GM12872 (cell line): Measurements from ENCODE around the gene GUCY1B1.

Experiments used
- TF ChIP-seq, protein P1 (sequence below): IDR thresholded peaks from 3 replicates; pipeline ENCODE4 v1.5.1; 2011; ENCODE audit warnings: low read depth, mild to moderate bottlenecking, low read length, moderate library complexity; ENCODE audit not compliant: insufficient read depth

The GUCY1B1 gene

DNA sequence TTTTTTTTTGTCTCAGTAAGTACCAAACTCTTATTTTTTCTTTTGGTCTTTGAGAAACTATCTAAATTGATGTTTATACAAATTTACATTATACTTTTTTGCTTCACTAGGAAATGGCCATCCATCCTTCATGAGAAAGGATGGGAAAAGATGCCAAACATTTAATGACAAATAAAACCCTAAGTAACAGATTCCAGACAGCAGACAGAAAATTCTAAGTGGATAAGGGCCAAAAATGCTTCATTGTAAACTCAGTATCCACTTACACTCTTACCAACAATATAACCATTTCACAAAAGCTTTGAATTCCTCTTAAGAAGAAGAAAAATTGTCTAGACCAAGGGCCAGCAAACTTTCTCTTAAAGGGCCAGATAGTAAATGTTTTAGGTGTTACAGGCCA lies 3.5 kb downstream of the GUCY1B1 start:
- TF ChIP-seq, protein P1, sequence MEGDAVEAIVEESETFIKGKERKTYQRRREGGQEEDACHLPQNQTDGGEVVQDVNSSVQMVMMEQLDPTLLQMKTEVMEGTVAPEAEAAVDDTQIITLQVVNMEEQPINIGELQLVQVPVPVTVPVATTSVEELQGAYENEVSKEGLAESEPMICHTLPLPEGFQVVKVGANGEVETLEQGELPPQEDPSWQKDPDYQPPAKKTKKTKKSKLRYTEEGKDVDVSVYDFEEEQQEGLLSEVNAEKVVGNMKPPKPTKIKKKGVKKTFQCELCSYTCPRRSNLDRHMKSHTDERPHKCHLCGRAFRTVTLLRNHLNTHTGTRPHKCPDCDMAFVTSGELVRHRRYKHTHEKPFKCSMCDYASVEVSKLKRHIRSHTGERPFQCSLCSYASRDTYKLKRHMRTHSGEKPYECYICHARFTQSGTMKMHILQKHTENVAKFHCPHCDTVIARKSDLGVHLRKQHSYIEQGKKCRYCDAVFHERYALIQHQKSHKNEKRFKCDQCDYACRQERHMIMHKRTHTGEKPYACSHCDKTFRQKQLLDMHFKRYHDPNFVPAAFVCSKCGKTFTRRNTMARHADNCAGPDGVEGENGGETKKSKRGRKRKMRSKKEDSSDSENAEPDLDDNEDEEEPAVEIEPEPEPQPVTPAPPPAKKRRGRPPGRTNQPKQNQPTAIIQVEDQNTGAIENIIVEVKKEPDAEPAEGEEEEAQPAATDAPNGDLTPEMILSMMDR, result no peak

DNA sequence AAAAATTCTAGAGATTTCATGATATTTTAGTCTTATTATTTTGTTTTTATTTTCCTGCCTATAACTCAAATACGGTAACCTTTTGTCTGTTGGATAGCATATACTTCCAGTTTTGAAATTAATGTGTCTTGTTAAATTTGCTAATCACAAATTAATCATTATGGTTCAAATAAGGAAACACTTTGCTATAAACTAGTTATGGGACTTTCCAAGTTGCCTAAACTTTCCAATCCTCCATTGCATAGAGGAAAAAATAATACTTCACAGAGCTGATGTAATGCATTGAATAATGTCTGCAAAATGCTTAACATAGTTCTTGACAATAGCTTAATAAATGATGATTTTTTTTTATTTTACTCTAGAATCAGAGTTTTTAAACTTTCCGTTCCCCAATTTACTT lies 4.7 kb downstream of the GUCY1B1 start:
- TF ChIP-seq, protein P1, result no peak

DNA sequence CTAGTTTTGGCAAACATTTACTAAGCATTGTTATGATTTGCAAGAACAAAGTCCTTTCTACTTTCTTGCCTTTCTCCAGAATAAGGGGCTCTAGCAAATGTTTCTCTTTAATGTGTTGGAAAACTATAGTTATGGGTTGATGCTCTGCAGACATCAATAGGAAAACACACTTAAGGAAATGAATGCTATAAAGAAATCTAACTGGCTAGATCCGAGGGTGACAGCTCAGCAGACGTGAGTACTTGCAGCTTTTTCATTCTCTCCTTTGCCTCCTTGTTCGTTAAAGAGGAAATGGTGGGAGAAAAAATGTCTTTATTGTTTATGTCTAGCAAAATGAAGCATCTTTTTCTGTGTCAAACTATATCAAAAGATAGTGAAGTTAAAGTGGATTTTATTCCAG lies 6.3 kb downstream of the GUCY1B1 start:
- TF ChIP-seq, protein P1, result no peak

DNA sequence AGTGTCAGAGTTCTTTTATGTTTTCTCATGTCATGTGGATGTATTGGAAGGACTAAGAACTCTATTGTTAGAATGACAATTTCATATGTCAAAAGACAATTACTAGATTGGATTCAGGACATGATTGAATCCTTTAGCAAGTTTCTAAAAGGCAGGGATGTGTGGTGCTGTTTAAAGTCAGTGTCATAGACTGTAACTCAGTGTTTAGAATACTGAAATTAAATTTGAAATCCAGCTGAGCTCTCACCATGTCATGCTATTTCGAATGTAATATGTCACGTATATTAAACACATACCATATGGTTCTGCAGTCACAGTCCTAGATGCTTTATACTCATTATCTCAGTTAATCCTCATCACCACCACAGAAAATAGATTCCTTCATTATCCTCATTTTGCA lies 7.8 kb downstream of the GUCY1B1 start:
- TF ChIP-seq, protein P1, result no peak

DNA sequence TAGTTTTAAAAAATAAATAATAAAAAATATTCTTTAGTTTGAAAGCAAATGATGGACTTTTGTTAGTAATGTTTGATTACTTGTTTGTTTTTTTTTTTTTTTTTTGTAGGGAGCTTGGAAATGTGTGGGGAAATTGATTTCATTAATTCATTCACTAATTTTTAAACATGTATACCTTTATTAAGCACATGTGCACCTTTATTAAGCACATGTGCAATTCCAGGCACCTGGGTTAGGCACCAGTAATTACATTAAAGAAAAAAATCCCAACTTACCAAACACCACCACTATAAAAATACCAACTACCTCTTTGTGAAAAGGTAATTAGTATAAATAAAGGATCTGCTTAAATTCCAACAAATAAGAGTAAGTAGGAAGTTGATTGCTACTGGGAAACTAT lies 9.5 kb downstream of the GUCY1B1 start:
- TF ChIP-seq, protein P1, result no peak

DNA sequence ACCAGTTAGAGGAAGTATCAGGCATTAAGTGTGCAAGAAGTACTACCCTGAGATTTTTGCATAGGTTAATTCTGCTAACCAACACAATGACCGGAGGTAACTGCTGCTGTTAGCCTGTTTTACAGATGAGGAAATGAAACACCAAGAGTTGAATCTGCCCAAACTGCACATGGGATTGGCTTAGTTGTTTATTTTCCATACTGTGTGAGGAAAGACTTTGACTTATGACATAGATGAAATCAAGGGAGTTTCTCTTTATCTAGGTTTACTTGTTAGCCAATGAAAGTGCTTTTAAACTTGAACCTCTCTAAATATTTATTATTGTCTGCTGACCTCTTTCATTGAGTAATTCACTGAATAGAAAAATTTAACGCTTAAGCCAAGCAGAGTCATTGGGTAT lies 10.3 kb downstream of the GUCY1B1 start:
- TF ChIP-seq, protein P1, result no peak

DNA sequence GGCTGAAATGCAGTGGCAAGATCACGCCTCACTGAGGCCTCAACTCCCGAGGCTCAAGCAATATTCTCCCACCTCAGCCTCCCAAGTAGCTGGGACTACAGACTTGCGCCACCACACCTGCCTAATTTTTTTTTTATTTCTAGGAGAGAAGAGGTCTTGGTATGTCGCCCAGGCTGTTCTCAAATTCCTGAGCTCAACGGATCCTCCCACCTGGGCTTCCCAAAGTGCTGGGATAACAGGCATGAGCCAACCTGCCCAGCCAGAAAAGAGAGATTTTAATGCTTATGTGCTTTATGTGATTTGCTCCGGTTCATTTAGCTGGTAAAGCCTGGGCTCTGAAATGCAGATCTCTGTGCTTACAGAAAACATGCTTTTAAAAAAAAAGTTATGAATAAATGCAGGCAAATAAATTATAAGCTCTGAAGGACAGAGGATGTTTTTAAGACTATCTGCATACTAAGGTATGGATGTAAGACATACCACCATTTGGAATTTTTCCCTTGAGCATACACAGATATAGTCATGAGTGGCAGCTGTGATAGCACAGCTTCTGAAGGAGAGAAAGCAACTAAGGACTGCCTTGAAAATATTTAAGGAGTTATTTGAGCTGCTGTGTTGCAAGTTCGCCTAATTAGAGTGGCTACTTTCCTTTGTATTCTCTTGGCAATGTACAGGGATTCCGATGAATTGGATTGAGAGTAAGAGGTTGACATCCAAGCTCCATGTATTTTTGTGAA lies 13.8 kb downstream of the GUCY1B1 start:
- TF ChIP-seq, protein P1, result no peak
